ENCODE results near the gene C1orf232.

Gene C1orf232

GRCh38 chr1:26155370-26156284 lies 13.1 kb downstream of the C1orf232 start:
- no peak for DNase-seq

GRCh38 chr1:26154750-26155149 lies 14.0 kb downstream of the C1orf232 start:
- no peak for DNase-seq

GRCh38 chr1:26153966-26154532 lies 14.7 kb downstream of the C1orf232 start:
- DNase-seq, result peak; percentile 70

GRCh38 chr1:26148887-26149286 lies 19.9 kb downstream of the C1orf232 start:
- DNase-seq, result no peak

GRCh38 chr1:26145960-26146294 lies 22.8 kb downstream of the C1orf232 start:
- DNase-seq, result no peak

GRCh38 chr1:26145041-26145959 lies 23.5 kb downstream of the C1orf232 start:
- DNase-seq, result peak; percentile 81

GRCh38 chr1:26142159-26142558 lies 26.6 kb downstream of the C1orf232 start:
- no peak for DNase-seq

- DNase-seq, result no peak
Measured at GRCh38 chr1:26138974-26139558, 29.7 kb downstream of the C1orf232 start.

- no peak for DNase-seq
Measured at GRCh38 chr1:26134466-26134865, 34.3 kb downstream of the C1orf232 start.

GRCh38 chr1:26132834-26133167 lies 36.0 kb downstream of the C1orf232 start:
- no peak for DNase-seq

GRCh38 chr1:26132128-26132833 lies 36.5 kb downstream of the C1orf232 start:
- DNase-seq, result no peak

GRCh38 chr1:26130695-26131094 lies 38.1 kb downstream of the C1orf232 start:
- DNase-seq, result no peak

- no peak for DNase-seq
Measured at GRCh38 chr1:26129778-26130177, 39.0 kb downstream of the C1orf232 start.

- DNase-seq, result peak; percentile 34
Measured at GRCh38 chr1:26127235-26128163, 41.3 kb downstream of the C1orf232 start.

GRCh38 chr1:26126321-26127084 lies 42.3 kb downstream of the C1orf232 start:
- DNase-seq, result peak; percentile 70

- DNase-seq, result no peak
Measured at GRCh38 chr1:26125946-26126320, 42.8 kb downstream of the C1orf232 start.

- DNase-seq, result no peak
Measured at GRCh38 chr1:26125382-26125781, 43.4 kb downstream of the C1orf232 start.

- DNase-seq, result no peak
Measured at GRCh38 chr1:26124418-26125331, 44.1 kb downstream of the C1orf232 start.

All from inflammatory macrophage treated with lipopolysaccharide for 4 hours (primary cell).